ENCODE data around the gene KIAA0513.
"Not testable (repeated sequence)": the region's sequence is repeated elsewhere in the genome, so short reads cannot be mapped to it uniquely, and the experiment has no call there.

The KIAA0513 gene

GRCh38 chr16:85051683-85052082 is 24.1 kb downstream of the KIAA0513 start:
- FAIRE-seq = no peak

DNA sequence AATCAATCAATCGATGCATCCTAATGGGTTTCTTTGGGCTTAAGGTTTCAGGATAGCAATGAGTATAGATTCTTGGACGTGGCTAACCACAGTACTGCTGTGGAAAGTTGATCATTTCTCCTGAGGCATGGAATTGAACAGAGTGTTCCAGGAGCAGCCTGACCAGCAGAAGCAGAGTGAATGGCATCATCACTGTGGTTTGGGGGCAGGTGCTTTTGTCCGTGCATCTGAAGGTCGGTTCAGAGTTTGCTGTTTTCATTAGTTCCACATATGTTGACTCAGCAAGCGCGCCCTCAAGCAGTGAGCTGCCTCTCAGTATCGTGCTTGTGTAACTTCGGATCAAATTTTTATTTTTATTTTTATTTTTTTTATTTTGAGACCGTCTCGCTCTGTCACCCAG is 24.9 kb downstream of the KIAA0513 start:
- no peak for FAIRE-seq

GRCh38 chr16:85054321-85054720 is 26.7 kb downstream of the KIAA0513 start:
- FAIRE-seq = not testable (repeated sequence)

DNA sequence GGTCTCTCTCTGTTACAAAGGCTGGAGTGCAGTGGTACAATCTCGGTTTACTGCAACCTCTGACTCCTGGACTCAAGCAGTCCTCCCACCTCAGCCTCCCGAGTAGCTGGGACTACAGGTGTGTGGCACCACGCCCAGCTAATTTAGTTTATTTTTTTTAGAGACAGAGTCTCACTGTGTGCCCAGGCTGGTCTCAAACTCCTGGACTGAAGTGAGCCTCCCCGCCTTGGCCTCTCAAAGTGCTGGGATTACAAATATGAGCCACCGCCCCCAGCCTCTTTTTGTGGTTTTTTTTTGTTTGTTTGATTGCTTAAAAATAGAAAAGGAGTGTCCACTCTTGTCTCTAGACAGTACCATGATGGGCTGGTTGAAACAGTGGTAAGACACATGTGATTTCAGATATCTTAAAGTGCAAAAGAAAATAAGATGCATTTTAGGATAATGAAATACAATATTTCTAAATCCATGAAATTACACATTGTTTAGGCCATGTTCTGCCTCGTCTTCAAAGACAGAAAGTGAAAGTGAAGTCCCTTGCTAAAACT is 27.4 kb downstream of the KIAA0513 start:
- no peak for FAIRE-seq

DNA sequence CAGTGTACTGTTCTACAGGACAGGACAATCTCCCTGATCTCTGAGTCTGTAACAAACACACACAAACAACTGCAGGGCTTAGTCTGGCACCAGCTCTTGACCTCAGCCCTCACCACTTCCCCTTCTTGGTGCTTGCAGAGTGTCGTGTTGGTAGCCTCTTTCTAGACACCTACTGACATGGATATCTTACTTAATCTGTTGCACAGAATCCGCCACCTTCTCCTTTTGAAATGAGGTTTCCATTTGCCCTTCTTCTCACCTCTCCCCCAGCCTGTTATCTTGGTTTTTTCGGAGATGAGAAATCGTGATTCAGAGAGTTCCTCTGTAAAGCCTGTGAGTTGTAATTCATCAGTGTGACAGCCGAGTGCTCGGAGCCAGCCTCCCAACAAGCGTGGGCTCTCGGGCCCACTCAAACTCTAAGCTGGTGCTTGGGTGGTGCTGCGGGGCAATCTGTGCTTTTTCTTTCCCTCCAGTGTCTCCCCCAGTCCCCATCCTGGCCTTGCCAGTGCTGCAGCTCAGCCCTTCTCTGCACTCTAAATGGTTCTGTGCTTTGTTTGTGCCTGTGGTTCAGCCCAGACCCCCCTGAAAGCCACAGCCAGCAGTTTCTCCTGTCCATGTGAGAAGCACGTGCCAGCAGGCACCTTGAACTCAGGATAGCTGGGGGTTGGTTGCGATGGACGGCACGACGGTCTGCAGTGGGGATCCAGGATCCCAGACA is 28.1 kb downstream of the KIAA0513 start:
- FAIRE-seq = no peak

DNA sequence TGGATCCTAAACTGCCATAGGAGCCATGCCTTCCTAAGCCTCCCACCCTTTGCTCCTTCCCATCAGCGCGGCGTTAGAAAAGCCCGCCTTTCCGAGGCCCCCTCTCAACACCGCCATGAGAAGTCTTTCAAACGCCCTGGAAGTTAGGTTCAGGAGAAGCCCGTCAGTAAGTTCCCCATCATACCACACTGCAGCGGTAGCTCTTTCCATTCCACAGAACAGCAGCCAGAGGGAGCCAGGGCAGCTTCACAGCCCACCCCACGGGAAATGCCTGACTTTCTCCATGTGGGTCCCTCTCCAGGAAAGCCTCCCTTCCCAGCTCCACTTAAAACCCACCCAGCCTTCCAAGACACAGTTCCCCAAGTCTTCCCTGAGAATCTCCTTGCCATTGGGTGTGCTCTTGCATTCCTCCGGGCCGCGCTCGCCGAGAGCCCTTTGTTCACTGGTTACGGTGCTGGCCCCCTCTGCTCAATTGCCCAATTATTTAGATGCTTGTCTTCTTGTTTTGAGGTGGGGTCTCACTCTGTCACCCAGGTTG is 28.7 kb downstream of the KIAA0513 start:
- no peak for FAIRE-seq

GRCh38 chr16:85057212-85057889 is 29.8 kb downstream of the KIAA0513 start:
- FAIRE-seq = no peak

DNA sequence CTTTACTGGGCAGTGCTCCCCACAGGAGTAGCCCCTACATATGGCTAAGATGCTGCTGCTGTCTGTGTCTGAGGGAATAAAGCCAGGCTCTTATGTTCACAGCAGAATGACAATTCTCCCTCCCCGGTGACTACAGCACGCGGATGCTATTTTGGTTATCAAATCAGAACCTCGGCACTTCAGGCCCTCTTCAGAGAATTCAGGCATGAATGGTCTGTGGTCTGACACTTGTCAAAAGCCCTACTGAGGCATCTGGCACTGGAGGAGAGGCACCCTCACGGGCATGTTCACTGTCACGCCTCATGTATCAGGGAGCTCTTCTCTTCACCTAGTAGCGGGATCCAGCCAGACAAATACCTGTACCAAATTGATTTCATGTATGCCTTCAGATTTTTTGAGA is 30.4 kb downstream of the KIAA0513 start:
- FAIRE-seq = no peak

- FAIRE-seq = no peak
Observed at GRCh38 chr16:85058909-85059308, 31.3 kb downstream of the KIAA0513 start.

GRCh38 chr16:85061566-85061965 is 34.0 kb downstream of the KIAA0513 start:
- FAIRE-seq = no peak

DNA sequence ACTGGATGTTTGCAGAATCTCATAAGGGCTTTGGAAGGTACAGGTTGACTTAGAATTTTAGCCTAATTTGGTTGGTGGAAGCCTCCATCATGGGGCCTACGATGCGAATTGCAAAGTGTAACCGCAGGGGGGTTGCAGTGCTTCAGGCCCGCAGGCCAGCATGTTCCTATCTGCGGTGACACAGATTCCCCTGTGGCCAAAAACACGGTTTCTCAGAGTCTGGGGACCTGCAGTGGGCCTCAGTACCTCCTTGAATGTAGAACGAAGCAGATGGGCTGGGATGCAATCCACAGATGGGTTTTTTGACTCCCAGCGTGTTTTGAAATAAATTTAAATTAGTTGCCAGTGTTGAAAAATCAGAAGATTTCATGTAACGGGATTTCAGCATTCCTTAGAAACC is 34.7 kb downstream of the KIAA0513 start:
- FAIRE-seq = no peak

DNA sequence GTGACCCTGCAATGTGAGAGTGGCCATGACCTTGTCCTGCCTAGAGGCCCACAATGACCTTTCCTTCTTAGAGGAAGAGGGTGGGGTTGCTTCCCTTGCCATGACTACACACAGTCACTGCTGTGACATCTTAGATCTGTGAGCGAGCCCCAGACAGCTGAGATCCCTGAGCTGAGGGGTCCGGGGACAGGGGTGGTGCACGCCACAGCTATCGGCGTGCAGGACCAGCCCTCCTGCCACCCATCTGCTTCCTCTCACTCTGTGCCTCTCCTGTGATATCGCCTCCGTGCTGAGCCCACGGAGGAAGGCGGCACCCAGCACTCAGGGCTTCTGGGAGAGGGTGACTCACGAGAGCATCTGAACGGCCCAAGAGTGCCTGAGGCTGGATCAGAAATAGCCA is 35.2 kb downstream of the KIAA0513 start:
- FAIRE-seq = no peak

DNA sequence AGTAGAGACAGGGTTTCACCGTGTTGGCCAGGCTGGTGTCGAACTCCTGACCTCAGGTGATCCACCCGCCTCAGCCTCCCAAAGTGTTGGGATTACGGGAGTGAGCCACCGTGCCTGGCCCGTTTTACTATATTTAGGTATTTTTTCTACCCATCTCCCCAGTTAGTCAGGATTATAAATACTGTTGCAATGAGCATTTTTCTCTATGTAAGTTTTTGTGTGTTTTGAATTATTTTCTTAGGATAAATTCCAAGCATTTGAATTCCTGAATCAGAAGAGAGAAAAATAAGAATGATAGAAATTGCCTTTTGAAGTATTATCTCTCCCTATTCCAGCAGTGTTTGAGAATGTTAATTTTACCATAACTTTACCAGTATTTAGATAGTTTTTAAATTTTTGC is 36.6 kb downstream of the KIAA0513 start:
- no peak for FAIRE-seq

DNA sequence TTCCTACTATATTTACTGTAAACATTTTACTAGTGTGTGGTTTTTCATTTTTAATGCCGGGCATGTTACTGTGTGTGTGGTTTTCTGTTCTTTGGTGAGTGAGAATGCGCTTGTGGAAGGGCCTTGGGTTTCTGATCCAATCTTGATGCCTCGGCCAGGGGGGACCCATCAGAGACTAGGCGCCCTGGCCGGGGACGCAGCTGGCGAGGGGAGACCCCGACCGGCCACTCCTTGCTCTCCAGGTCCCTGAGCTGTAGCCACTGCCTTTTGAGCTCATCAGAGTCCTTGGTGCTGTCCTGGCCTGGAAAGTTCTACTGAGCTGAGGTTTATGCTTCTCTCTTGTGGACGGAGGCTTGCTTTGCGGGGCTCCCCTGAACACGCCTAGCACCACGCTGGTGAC is 37.5 kb downstream of the KIAA0513 start:
- FAIRE-seq = no peak

- no peak for FAIRE-seq
Observed at GRCh38 chr16:85066346-85066885, 38.8 kb downstream of the KIAA0513 start.

DNA sequence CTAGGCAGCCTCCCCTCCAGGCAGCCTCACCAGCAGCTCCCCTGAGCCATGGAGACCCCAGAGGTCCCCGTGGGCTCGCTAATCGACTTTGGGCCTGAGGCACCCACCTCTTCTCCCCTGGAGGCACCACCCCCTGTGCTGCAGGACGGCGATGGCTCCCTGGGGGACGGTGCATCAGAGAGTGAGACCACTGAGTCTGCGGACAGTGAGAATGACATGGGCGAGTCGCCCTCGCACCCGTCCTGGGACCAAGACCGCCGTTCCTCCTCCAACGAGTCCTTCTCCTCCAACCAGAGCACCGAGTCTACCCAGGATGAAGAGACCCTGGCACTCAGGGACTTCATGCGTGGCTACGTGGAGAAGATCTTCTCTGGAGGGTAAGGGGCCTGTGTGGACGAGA is 39.4 kb downstream of the KIAA0513 start:
- no peak for FAIRE-seq

DNA sequence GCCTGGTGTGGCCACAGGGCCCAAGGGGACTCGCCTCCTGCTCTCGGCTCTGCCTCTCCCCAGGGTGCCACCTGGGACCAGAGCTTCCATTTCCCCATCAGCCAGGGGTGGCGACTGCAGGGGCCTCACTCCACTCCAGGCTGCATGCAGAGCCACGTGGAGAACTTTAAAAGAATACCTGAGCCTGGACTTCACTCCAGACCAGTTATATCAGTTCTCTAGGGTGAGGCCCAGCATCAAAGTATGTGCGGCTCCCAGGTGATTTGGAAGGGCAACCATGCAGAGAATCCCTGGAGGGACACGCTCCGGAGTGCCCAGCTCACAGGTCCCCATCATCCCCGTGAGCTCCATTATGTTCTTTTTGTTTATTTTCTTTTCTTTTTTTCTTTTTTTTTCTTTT is 39.8 kb downstream of the KIAA0513 start:
- FAIRE-seq = no peak

GRCh38 chr16:85068746-85069145 is 41.2 kb downstream of the KIAA0513 start:
- no peak for FAIRE-seq

- FAIRE-seq = no peak
Observed at GRCh38 chr16:85069171-85069570, 41.6 kb downstream of the KIAA0513 start.

DNA sequence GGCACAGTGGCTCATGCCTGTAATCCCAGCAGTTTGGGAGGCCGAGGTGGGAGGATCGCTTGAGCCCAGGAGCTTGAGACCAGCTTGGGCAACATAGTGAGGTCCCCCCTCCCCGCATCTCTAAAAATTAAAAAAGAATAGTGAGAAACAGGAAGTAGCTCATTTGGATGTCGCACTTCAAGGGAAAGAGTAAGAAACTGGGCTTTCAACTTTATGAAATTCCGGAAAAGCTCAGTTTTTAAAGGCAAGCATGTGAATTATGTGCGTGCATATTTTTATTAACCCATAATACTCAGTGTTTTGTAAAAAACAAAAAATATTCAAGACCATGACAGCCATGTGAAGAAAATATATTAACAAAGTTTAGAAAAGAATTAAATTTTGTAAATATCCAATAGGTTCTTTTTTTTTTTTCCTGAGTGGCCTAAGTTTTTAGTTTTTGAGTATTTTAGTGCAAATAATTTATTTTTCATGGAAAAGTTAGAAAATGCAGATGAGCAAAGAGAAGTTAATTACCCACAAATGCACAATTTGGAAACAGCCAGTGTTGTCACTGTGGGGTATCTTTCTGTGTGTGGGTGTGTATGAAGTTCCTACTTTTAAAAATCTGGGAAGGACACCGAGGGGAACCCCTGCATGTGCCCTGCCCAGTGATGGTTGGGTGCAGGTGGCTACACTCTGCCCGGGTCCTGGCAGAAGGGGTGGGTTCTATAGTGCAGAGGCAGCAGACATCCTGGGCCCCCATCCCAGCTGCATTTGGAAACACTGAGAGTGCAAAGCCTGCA is 44.7 kb downstream of the KIAA0513 start:
- no peak for FAIRE-seq

DNA sequence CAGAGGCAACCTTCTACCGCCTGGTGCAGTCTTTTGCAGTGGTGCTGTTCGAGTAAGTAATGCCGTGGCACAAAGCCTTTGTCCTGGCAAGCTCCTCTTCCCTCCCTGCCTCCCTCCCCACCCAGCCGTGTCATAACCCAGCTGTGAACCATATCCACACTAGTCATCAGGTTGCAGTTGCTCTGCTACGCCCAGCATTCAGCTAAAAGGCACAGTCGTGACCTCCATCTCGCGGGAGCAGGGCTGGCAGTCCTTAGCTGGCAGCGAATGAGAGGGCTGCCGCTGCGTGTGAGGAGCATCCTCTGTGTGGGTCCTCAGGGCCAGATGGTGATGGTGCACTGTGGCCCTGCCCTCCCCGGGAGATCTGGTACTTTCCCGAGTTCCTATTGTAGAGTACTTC is 45.4 kb downstream of the KIAA0513 start:
- FAIRE-seq = no peak

DNA sequence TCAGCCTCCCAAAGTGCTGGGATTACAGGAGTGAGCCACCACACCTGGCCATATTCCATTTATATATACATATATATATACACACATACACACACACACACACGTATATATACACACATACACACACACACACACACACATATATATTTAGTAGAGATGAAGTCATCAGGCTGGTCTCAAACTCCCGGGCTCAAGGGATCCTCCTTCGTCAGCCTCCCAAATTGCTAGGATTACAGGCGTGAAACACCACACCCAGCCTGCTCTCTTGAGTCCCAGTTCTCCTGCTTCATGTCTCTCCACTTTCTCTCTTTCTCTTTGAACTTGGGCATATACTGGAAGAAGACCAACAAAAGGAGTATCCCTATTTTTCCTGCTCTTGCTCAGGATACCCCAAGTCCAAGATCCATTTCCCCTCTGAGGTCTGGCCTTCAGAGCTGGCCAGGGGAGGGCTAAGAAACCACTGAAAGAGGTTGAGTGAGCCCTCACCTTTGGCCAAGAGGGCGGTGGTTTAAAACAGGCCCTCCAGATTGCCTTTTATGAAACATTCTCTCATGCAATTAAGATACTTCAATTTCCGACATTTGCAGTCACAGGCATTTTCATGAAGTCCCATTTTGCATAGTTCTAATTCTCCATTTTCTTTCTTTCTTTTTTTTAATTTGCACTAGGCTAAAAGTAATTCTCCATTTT is 46.8 kb downstream of the KIAA0513 start:
- FAIRE-seq = no peak

Data from islet of Langerhans (tissue), 1 donor.